HG02981 (cell line): ENCODE data around the gene CDIPT.
"Not testable (repeated sequence)": the region's sequence is repeated elsewhere in the genome, so short reads cannot be mapped to it uniquely, and the experiment has no call there.

Source experiments
- ATAC-seq: cut with Tn5 transposase; IDR thresholded peaks from one replicate; pipeline ENCODE4 v1.9.1; 2021; ENCODE audit warnings: mild to moderate bottlenecking, moderate library complexity; ENCODE audit not compliant: unreplicated experiment

The CDIPT gene

DNA sequence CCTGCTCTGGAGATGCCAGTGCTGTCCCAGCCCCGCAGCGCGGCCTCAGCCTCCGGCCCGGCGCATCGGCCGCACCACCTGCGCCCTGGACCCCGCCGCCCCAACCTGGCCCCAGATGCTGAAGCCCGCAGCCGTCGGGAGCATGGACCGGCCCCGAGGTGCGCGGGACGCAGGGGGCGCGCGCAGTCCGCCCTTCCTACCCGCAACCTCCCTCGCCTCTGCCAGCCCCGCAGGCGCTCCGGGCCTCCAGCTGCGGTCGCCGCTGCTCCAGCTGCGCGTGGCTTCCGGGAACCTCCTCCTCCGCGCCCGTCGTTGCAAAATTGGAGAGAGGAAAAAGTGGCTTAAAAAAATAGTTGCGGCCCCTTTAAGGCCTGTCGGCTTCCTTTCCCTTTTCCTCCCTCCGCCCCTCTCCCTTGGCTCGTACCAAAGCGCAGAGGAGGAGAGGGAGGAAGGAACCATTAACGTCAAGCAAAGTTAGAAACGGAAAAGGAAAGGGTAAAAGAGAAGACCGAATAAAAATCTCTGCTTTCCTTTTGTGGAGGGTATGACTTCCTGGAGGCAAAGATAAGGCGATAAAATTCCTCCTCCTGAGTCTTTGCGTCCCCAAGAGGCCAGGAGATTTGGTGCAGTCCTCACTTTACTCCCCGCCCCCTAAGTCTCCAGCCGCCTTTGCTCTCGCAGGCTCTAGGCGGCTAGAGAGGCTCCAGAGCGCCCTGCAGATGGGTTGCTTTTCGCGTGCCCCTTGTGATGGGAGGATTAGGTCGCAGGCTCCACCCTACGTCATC is at the start of gene CDIPT:
TSS of gene CDIPT (minus strand) at position 343 of the 785 bp plus-strand sequence. CDS start 369 bp downstream, outside the sequence.
- peak; percentile 91 for ATAC-seq

- no peak for ATAC-seq
These were observed 49.1 kb upstream of the CDIPT start for GRCh38 chr16:29912087-29912486.

GRCh38 chr16:29911676-29912010 is 48.6 kb upstream of the CDIPT start:
- no peak for ATAC-seq

DNA sequence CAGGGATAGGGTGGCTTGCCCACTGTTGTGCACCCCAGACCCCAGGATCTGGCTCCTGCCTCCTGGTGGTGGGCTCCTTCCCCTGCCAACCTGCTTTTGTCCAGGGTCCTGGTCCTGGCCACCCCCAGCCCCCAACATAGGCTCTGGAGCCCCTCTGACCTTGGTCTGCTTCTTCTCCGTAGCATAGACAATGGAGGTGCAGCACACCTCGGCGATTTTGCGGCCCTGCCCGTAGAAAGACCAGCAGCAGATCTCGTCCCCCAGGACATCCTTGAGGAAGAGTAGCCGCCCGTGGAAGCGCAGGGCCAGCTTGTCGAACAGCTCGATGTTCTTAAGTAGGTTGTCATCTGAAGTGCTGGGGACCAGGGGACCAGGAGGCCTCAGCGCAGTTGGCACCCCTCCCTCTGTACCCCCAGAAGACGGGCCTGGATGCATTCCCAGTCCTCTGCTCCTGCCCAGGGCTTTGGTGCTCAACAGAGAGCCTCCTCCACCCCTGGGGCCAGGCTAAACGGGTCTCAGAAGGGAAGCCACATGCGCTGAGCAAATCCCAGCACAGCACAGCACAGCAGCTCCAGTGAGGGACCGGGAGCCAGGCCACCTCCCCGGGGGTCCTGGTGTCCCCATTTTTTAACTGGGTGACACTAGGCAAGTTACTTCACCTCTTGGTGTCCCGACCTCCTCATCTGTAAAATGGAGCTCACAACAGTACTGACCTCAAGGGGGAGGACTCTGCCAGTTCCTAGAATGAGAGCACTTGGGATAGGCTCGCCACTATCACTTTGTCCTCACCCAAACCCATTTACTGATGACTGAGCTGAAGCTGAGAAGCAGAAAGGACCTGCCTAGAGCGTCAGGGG is 48.0 kb upstream of the CDIPT start:
- ATAC-seq: no peak

GRCh38 chr16:29909851-29910250 is 46.8 kb upstream of the CDIPT start:
- ATAC-seq: not testable (repeated sequence)

DNA sequence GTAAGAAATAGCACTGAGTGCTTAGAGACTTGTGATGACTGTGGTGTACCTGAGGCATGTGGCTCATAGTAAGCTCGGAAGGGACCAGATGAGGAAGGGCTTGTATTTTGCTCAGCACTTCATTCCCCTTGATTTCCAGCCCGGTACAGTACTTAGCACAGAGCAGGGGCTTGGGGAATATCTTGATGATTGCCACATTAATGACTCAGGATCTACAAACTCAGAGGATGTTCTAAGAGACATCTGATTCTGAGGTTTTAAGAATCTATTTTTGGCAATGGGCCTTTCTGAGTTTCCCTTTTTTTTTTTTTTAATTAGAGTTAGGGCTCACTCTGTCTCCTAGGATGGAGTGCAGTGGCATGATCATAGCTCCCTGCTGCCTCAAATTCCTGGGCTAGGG is 46.4 kb upstream of the CDIPT start:
- no peak for ATAC-seq

DNA sequence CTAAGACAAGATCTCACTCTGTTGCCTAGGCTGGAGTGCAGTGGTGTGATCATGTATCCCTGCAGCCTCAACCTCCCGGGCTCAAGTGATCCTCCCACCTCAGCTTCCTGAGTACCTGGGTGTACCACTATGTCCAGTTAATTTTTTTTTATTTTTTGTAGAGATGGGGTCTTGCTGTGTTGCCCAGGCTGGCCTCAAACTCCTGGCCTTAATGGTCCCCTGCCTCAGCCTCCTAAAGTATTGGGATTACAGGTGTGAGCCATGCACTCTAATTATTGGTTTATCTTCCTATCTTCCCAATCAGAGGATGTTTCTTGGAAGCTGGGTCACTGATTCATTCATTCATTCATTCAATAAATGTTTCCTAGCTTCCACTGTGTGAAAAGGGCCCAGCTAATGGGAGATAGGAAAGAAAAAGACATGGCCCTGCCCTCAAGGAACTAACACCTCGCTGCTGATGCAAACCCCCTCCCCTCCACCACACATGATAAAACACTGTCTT is 45.7 kb upstream of the CDIPT start:
- ATAC-seq: no peak

DNA sequence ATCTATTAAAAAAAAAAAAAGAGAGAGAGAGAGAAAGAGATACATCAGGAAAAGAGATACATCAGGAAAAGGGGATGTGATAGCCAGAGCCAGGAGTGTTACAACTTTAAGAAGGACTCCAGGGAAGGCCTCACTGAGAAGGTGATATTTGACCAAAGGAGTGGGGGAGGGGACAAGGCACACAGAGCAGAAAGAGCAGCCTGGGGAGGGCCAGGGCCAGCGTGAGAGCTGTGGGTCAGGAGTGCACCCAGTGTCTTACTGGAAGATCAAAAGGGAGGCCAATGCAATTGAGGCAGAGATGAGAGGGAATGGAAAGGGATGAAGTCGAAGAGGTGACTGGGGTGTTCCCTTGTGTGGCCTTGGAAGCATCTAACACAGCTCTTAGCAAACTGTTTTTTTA is 44.9 kb upstream of the CDIPT start:
- ATAC-seq: no peak

GRCh38 chr16:29906520-29907244 is 43.7 kb upstream of the CDIPT start:
- no peak for ATAC-seq

DNA sequence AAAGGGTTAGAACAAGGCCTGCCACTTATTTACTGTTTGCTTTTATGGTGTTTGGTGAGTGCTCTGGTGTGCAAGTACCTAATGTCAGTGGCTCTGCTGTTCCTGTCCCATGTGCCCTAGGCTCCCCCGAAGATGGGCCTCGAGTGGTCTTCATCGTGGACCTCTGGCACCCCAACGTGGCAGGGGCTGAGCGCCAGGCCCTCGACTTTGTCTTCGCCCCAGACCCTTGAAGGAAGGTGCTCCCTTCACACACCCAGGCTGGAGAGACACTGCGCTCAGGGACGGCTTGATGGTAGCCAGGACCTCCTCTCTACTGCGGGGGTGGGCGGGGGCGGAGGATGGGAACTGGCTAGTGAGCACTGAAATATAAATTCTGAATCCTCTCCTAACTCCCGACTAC is 42.6 kb upstream of the CDIPT start:
- ATAC-seq: no peak

- ATAC-seq: no peak
These were observed 41.9 kb upstream of the CDIPT start for GRCh38 chr16:29904947-29905346.

DNA sequence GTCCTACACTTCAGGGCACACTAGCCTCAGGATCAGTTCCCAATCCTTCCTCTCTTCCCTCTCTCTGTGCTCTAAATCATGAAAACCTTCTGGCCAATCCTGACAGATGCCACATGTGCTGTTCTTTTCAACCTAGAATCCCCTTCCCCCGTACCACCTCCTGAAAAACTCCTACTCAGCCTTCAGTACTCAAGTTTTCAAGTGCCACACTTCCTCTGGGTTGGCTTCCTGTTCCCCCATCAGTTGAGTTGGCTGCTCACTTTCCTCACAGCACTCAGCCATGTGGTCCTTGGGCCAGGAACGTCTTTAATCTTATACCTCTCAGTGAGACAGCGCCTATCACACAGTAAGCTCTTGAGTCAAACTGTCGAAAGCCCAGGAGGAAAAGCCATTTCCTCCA is 40.6 kb upstream of the CDIPT start:
- no peak for ATAC-seq

GRCh38 chr16:29901607-29901945 is 38.5 kb upstream of the CDIPT start:
- no peak for ATAC-seq

DNA sequence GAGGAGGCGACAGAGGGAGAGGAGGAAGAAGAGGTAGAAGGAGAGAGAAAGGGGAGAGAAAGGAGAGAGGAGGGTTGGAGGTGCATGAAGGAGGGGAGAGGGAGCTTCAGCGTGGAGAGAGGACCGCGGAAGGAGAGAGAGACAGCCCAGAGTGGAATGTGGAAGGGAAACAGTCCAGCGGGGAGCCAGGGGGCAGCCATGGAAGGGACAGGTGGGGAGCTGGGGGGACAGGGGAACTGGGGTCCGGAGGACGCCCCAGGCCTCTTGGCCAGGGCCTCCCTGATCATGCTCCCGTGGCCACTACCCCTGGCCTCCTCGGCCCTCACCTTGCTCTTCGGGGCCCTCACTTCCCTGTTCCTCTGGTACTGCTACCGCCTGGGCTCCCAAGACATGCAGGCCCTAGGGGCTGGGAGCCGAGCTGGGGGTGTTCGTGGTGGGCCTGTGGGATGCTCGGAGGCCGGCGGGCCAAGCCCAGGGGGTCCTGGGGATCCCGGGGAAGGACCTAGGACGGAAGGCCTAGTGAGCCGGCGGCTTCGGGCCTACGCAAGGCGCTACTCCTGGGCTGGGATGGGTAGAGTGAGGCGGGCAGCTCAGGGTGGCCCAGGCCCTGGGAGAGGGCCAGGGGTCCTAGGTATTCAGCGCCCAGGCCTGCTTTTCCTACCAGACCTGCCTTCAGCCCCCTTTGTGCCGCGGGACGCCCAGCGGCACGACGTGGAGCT is 38.0 kb upstream of the CDIPT start:
- ATAC-seq: no peak

DNA sequence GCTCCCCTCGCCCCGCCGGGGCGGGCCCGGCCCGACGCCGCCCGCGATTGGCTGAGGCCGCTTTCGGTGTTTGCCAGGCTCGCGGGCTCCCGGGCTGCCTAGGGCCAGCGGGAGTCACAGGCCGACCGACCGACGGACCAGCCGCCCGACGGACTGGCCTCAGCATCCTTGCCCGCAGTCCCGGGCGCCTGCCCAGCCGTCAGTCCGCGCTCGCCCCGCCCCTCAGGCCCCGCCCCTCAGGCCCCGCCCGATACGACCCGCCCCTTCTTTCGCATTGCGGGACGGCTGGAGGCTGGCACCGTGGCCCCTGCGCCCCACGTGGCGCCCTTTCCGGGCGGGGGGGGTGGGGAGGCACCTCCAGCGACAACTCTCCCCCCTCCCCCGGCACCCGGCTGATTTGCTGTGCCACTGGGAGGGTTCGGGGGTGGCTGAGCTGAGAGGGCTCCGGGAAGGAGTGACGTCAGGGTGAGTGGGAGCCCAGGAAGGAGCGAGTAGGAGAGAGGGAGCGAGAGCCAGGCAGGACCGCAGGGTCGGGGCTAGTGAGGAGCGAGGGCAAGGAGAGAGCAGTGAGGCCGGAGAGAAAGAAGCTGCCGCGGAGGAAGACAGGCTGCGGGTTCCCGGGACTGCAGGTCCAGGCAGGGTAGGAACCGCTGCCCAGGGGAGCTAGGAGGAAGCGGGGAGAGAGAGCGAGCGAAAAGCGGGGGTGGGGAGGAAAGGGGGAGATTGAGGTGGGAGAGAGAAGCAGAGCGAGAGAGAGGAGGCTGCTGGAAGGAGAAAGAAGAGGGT is 37.3 kb upstream of the CDIPT start, which contains the start of gene ASPHD1:
TSS of gene ASPHD1 (plus strand) at position 387 of the 786 bp plus-strand sequence. CDS start 484 bp downstream, outside the sequence.
- ATAC-seq: no peak

GRCh38 chr16:29899516-29900101 is 36.6 kb upstream of the CDIPT start, which contains the start of gene SEZ6L2:
TSS of gene SEZ6L2 (minus strand) at chr16:29899550. CDS start at chr16:29899019, 531 bp downstream.
- no peak for ATAC-seq

DNA sequence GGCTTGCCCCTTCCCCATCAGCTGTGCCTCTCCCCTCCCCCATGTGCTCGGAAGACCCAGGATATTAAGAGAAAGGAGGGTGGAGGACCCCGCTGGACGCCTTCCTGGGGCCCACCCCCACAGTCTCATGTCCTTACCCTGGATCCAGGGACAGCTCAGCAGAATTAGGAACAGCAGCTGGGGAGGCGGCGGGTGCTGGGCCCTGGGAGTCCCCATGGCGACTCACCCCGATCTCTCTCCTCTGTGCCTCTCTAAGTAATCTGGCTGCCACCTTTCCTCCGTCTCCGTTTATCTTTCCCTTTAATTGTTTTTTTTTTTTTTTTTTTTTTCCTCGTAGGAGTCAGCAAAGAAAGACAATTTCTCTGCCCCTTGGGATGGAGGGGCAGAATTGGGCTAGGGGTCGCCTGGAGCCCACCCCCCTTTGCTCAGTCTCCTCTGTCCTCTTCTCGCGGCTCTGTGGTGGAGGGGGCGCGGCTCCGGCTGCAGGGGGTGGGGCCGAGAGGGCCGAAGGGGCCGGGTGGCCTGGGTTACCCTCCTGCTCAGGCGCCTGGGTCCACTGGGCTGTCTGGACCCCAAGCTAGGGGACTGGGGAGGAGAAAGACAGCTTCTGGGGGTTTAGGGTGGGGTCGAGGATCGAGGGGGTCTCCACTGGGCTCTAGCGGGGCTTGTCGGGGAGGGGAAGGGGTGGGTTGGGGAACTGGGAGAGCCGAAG is 35.9 kb upstream of the CDIPT start:
- no peak for ATAC-seq

DNA sequence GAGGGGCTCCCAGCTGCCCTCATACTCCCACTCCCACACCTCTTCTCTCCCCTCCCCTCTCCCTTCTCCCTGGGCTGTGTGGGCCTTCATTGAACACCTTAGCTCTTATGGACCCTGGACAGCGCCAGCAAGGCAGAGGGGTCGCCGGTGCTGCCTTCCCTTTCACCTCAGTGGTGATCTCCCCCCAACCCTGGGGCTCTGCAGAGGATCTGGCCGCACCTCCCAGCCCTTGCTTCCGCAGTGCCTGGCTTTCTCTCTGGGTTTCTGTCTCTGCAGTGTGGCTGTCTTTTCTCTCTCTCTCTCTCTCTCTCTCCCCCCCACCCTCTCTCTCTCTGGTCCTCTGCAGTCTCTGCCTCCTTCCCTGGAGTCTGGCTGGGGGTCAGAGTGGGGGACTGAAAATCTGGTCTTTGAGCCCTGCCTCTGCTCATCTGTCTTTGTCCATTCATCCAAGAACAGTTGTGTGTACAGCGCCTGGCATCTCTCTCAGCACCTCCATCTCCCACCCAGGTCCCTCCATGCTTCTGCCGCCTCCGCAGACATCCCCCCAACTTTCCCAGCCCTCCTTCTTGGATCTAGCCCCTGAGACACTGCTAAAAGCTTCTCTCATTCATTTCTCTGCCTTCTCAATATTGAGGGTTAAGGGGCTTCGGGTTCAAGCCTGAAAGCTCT is 35.2 kb upstream of the CDIPT start:
- ATAC-seq: no peak
